Right lobe of liver (tissue), 4 donors: ENCODE measurements around the gene SEC14L1.

Experiments
- CTCF ChIP-seq, 4 donors: fragments of 200-600 bp in 3 of 4; fragments of 450-650 bp in 1 of 4; IDR thresholded peaks; one replicate each; pipeline versions ENCODE4 v1.5.1 to v1.8.0; 2016 to 2022; ENCODE audit warnings: antibody characterized with exemption in 4 of 4, mild to moderate bottlenecking in 2 of 4
- POLR2A ChIP-seq: fragments of 450-650 bp; IDR thresholded peaks from one replicate; pipeline ENCODE4 v1.6.1; 2017; ENCODE audit warnings: antibody characterized with exemption, mild to moderate bottlenecking
- donor health status: DM: no; HTN: no; CAD: no.
- donor health status: DM: no; HTN: no; CAD: no.
- donor health status: DM: no; HTN: yes; CAD: no.

- TF ChIP-seq CTCF (IDR thresholded peaks at IDR 0.05) (no peak), POLR2A (no peak)
These were observed 43.7 kb downstream of the SEC14L1 start for GRCh38 chr17:77184474-77184873.
